ENCODE results near the gene AHR.

AHR gene

GRCh38 chr7:17301471-17302456 is 3.3 kb downstream of the AHR start:
- DNase-seq: peak in 36 of 42 donors; percentile 5 to 89 (median 58)
- intact Hi-C loops (cut with DNase I): loop anchor here (5.0 kb wide), 1 partner anchor 319 kb away; no protein-coding TSS in a partner anchor

- DNase-seq: peak in 2 of 42 donors; percentile 18 to 28
- intact Hi-C loops (cut with DNase I): loop anchor here (5.0 kb wide), 1 partner anchor 320 kb away; no protein-coding TSS in a partner anchor
Observed at GRCh38 chr7:17302575-17303142, 4.2 kb downstream of the AHR start.

- DNase-seq: no peak
- intact Hi-C loops (cut with DNase I): loop anchor here (5.0 kb wide), 1 partner anchor 323 kb away; no protein-coding TSS in a partner anchor
Observed at GRCh38 chr7:17304926-17305325, 6.5 kb downstream of the AHR start.

GRCh38 chr7:17305387-17306171 is 7.1 kb downstream of the AHR start:
- intact Hi-C loops (cut with DNase I): no loop called here
- DNase-seq: no peak

- DNase-seq: no peak
- intact Hi-C loops (cut with DNase I): no loop called here
Observed at GRCh38 chr7:17307000-17307399, 8.5 kb downstream of the AHR start.

- intact Hi-C loops (cut with DNase I): no loop called here
- no peak for DNase-seq
Observed at GRCh38 chr7:17307558-17307957, 9.1 kb downstream of the AHR start.

- intact Hi-C loops (cut with DNase I): no loop called here
- no peak for DNase-seq
Observed at GRCh38 chr7:17307969-17308648, 9.7 kb downstream of the AHR start.

GRCh38 chr7:17311194-17311593 is 12.7 kb downstream of the AHR start:
- intact Hi-C loops (cut with DNase I): no loop called here
- no peak for DNase-seq

GRCh38 chr7:17311952-17312351 is 13.5 kb downstream of the AHR start:
- no peak for DNase-seq
- intact Hi-C loops (cut with DNase I): no loop called here

GRCh38 chr7:17312641-17313040 is 14.2 kb downstream of the AHR start:
- intact Hi-C loops (cut with DNase I): no loop called here
- no peak for DNase-seq

GRCh38 chr7:17313194-17313593 is 14.7 kb downstream of the AHR start:
- intact Hi-C loops (cut with DNase I): no loop called here
- no peak for DNase-seq

- no peak for DNase-seq
- intact Hi-C loops (cut with DNase I): no loop called here
Observed at GRCh38 chr7:17315974-17316373, 17.5 kb downstream of the AHR start.

- DNase-seq: no peak
- intact Hi-C loops (cut with DNase I): no loop called here
Observed at GRCh38 chr7:17318146-17318545, 19.7 kb downstream of the AHR start.

GRCh38 chr7:17319164-17320101 is 21.0 kb downstream of the AHR start:
- intact Hi-C loops (cut with DNase I): no loop called here

GRCh38 chr7:17320102-17320497 is 21.6 kb downstream of the AHR start:
- intact Hi-C loops (cut with DNase I): no loop called here
- no peak for DNase-seq

More at GRCh38 chr7:17319164-17320101, 21.0 kb downstream of the AHR start:
- DNase-seq: no peak

GRCh38 chr7:17320657-17321056 is 22.2 kb downstream of the AHR start:
- intact Hi-C loops (cut with DNase I): no loop called here
- DNase-seq: no peak

- intact Hi-C loops (cut with DNase I): no loop called here
- no peak for DNase-seq
Observed at GRCh38 chr7:17325364-17325763, 26.9 kb downstream of the AHR start.

GRCh38 chr7:17326378-17326777 is 27.9 kb downstream of the AHR start:
- no peak for DNase-seq
- intact Hi-C loops (cut with DNase I): no loop called here
